Progenitor cell of endocrine pancreas (in vitro differentiated cells): Measurements from ENCODE around the gene SLIT3. TPM values are rescaled to one million over a fixed set of nuclear protein-coding genes. Genes with fewer than 3 reads are reported as not detected.
A peak's percentile ranks its signal among the peaks of the same experiment; 100 is the strongest.

Source experiments
- DNase-seq: peaks from one replicate; pipeline ENCODE4 v3.0.0; 2021; ENCODE audit warnings: low spot score; ENCODE audit not compliant: unreplicated experiment
- H3K27ac Mint-ChIP-seq: 2 replicates; pipeline ENCODE4 v1.8.0; 2021; ENCODE audit warnings: mild to moderate bottlenecking, moderate library complexity, mixed read lengths
- H3K27me3 Mint-ChIP-seq: 2 replicates; pipeline ENCODE4 v1.8.0; 2021; ENCODE audit warnings: mixed read lengths
- H3K36me3 Mint-ChIP-seq: 2 replicates; pipeline ENCODE4 v1.8.0; 2022; ENCODE audit warnings: mixed read lengths; ENCODE audit not compliant: insufficient read depth
- H3K4me1 Mint-ChIP-seq: 2 replicates; pipeline ENCODE4 v1.8.0; 2021; ENCODE audit warnings: low read depth, mixed read lengths
- H3K4me3 Mint-ChIP-seq: 2 replicates; pipeline ENCODE4 v1.8.0; 2021; ENCODE audit warnings: low read depth, mild to moderate bottlenecking, moderate library complexity, mixed read lengths
- H3K9me3 Mint-ChIP-seq: 2 replicates; pipeline ENCODE4 v1.8.0; 2021; ENCODE audit warnings: low read depth, mixed read lengths
- total RNA-seq: library from RNA; stranded (reverse); gene quantifications from 2 replicates; pipeline ENCODE4 v1.2.1, GENCODE V29; 2021
- TF ChIP-seq, protein P1 (sequence below): fragments of 200-600 bp; sonication (generic); IDR thresholded peaks from one replicate; pipeline ENCODE4 v1.5.0; 2021; ENCODE audit warnings: antibody characterized with exemption, mild to moderate bottlenecking; ENCODE audit not compliant: unreplicated experiment

The SLIT3 gene
- total RNA-seq, 1 donor from 2014 or later: 18.8 TPM

DNA sequence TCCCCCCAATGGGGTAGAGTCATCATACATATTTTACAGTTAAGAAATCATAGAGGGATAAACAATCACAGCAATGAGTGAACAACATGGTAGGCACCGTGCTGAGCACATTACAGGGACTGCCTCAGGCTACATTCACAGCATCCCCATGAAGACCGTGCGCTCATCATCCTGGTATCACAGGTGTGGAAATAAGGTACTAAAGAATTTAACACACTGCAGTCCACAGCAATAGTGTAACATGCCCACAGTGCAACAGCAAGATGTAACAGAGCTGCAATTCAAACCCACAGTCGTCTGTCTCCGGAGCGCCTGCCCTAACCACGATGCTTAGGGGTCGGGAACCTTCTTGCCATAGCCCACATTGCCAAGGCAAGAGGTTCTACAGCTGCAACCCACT lies 5.6 kb downstream of the SLIT3 start:
- Mint-ChIP-seq H3K9me3 (no peaks in the 10 kb centered on the region), H3K4me3 (no peak overlapping the region), H3K27ac (no peak overlapping the region), H3K36me3 (no peaks in the 10 kb centered on the region), H3K4me1 (peaks cover 13% of the 10 kb centered on the region), H3K27me3 (peaks cover 32% of the 10 kb centered on the region)
- DNase-seq: no peak
- TF ChIP-seq, protein P1, sequence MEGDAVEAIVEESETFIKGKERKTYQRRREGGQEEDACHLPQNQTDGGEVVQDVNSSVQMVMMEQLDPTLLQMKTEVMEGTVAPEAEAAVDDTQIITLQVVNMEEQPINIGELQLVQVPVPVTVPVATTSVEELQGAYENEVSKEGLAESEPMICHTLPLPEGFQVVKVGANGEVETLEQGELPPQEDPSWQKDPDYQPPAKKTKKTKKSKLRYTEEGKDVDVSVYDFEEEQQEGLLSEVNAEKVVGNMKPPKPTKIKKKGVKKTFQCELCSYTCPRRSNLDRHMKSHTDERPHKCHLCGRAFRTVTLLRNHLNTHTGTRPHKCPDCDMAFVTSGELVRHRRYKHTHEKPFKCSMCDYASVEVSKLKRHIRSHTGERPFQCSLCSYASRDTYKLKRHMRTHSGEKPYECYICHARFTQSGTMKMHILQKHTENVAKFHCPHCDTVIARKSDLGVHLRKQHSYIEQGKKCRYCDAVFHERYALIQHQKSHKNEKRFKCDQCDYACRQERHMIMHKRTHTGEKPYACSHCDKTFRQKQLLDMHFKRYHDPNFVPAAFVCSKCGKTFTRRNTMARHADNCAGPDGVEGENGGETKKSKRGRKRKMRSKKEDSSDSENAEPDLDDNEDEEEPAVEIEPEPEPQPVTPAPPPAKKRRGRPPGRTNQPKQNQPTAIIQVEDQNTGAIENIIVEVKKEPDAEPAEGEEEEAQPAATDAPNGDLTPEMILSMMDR: no peak

GRCh38 chr5:169294621-169295020 lies 6.3 kb downstream of the SLIT3 start:
- peaks cover 26% of the 10 kb centered on the region for H3K27me3 Mint-ChIP-seq
- TF ChIP-seq, protein P1: no peak
- no peak overlapping the region for H3K4me3 Mint-ChIP-seq
- no peak overlapping the region for H3K27ac Mint-ChIP-seq
- peaks cover 8% of the 10 kb centered on the region for H3K4me1 Mint-ChIP-seq
- no peak for DNase-seq
- H3K9me3 Mint-ChIP-seq: no peaks in the 10 kb centered on the region
- no peaks in the 10 kb centered on the region for H3K36me3 Mint-ChIP-seq

DNA sequence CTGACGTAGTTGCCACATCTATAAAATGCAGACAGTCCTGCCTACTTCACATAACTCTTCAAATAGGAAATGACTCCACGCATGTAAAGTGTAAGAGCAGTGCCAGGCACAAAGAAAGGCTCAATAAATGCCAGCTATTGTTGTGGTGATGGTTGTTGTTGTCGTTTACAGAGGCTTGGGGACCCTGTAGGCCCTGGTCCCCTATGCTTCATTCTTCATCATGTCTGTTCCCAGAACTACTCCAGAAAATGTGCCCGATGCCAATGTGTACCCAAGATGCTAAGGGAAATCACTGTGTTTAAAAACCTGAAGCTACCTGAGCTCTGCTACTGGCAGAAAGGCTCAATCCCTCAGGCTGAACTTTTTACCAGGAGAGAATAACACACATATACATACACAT lies 9.1 kb downstream of the SLIT3 start:
- no peaks in the 10 kb centered on the region for H3K27me3 Mint-ChIP-seq
- TF ChIP-seq, protein P1: no peak
- H3K27ac Mint-ChIP-seq: no peak overlapping the region
- no peak overlapping the region for H3K4me3 Mint-ChIP-seq
- no peaks in the 10 kb centered on the region for H3K9me3 Mint-ChIP-seq
- H3K4me1 Mint-ChIP-seq: peaks cover 3% of the 10 kb centered on the region
- no peaks in the 10 kb centered on the region for H3K36me3 Mint-ChIP-seq
- no peak for DNase-seq

DNA sequence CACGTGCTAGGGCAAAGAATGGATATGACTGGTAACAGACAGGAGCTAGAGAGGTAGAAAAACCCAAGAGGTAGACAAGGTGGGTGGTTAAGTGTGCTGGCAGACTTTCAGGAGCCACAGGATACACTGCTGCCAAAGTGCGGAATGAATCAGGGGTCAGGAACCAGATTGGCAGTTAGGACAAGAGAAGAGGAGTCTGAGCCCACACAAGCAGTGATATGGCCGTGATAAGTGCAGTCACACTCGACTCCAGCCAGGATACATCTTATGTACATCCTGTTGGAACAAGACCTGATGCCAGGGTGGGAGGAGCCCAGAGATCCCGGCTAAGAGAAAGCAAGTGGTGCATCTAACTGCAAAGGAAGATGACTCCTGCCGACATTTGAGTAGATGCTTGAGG lies 10.0 kb downstream of the SLIT3 start:
- Mint-ChIP-seq H3K27me3 (no peaks in the 10 kb centered on the region), H3K4me1 (no peaks in the 10 kb centered on the region), H3K36me3 (no peaks in the 10 kb centered on the region), H3K9me3 (no peaks in the 10 kb centered on the region), H3K27ac (no peak overlapping the region), H3K4me3 (no peak overlapping the region)
- DNase-seq: no peak
- TF ChIP-seq, protein P1: no peak

DNA sequence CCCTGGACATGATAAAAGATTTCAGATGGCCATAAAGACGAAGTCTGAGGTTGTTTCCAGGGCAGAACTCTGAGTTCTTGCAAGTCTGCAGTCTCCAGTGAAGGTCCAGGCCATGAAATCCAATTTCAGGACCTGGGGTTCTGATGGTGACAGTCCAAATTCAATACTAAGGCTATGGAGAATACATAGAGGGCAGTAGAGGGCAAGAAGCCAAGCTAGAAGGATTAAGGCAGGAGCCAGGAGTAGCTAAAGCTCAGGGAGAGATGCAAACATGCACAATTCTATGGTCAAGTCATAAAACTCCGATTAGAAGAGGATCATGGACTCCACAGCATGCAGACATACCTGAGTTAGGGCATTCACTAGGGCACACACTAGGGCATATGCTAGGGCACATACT lies 11.4 kb downstream of the SLIT3 start:
- H3K9me3 Mint-ChIP-seq: no peaks in the 10 kb centered on the region
- H3K27ac Mint-ChIP-seq: no peak overlapping the region
- H3K27me3 Mint-ChIP-seq: no peaks in the 10 kb centered on the region
- no peak for DNase-seq
- H3K4me3 Mint-ChIP-seq: no peak overlapping the region
- TF ChIP-seq, protein P1: peak; percentile 22
- no peaks in the 10 kb centered on the region for H3K36me3 Mint-ChIP-seq
- H3K4me1 Mint-ChIP-seq: no peaks in the 10 kb centered on the region
